Ovary (tissue), 3 donors: ENCODE measurements around the gene ARID5A.

ENCODE experiments used
- EP300 ChIP-seq: sonication (generic); formaldehyde crosslinking; IDR thresholded peaks from one replicate; pipeline ENCODE4 v1.6.1; 2017; ENCODE audit warnings: antibody characterized with exemption
- POLR2A ChIP-seq: fragments of 450-650 bp; IDR thresholded peaks from one replicate; pipeline ENCODE4 v1.6.1; 2017; ENCODE audit warnings: antibody characterized with exemption, mild to moderate bottlenecking, moderate library complexity
- TF ChIP-seq, protein P1 (sequence below), 3 donors: fragments of 450-650 bp in 2 of 3; fragments of 200-600 bp in 1 of 3; IDR thresholded peaks; one replicate each; pipeline versions ENCODE4 v1.5.1 to v1.8.0; 2016 to 2022; ENCODE audit warnings: antibody characterized with exemption in 3 of 3, mild to moderate bottlenecking in 1 of 3
- donor health status: DM: no; HTN: no; CAD: no.

DNA sequence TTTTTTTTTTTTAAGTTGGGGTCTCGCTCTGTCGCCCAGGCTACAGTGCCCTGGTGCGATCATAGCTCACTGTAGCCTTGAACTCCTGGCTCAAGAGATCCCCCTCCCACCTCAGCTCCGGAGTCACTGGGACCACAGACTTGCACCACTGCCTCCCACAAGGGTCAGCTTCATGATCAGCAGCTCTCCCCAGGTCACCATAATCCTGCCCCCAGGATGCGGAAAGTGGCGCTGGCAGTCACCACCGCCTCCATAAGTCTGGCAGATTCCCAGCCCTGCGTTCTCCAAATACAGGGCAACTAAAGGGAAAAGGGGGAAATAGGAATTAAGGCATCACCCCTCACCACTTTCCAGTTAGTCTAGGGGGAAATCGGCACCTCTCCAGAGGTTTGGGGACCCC lies 5.2 kb upstream of the ARID5A start:
- TF ChIP-seq, protein P1, sequence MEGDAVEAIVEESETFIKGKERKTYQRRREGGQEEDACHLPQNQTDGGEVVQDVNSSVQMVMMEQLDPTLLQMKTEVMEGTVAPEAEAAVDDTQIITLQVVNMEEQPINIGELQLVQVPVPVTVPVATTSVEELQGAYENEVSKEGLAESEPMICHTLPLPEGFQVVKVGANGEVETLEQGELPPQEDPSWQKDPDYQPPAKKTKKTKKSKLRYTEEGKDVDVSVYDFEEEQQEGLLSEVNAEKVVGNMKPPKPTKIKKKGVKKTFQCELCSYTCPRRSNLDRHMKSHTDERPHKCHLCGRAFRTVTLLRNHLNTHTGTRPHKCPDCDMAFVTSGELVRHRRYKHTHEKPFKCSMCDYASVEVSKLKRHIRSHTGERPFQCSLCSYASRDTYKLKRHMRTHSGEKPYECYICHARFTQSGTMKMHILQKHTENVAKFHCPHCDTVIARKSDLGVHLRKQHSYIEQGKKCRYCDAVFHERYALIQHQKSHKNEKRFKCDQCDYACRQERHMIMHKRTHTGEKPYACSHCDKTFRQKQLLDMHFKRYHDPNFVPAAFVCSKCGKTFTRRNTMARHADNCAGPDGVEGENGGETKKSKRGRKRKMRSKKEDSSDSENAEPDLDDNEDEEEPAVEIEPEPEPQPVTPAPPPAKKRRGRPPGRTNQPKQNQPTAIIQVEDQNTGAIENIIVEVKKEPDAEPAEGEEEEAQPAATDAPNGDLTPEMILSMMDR (IDR thresholded peaks at IDR 0.05) = no peak
- TF ChIP-seq POLR2A (no peak), EP300 (no peak)
